Measurements from ENCODE around the gene CBFB. TPM values are rescaled to one million over a fixed set of nuclear protein-coding genes. Genes with fewer than 3 reads are reported as not detected.

The CBFB gene
- total and polyA plus RNA-seq, 9 of the 15 experiments (the other 6 are each of a cell fraction or from before 2014, with no cell fraction given) = 22.0 to 112 (median 66.5) TPM

- no peaks in the 10 kb centered on the region for H3K9me1 ChIP-seq (ENCODE audit: control insufficient read depth, insufficient read depth, low read length)
- no peaks in the 10 kb centered on the region for H3K9me3 ChIP-seq (replicated peaks; ENCODE audit: control insufficient read depth, insufficient read depth, low read depth, low read length)
- peak overlapping the region in 1 of 2 experiments; percentile 45; a peak in 1 of 4 replicates for H3K9ac ChIP-seq (ENCODE audit: insufficient read depth in 1 of 2, low read depth in 2 of 2, low read length in 2 of 2)
- no peak overlapping the region for H3K4me3 ChIP-seq
- FAIRE-seq = no peak
- no peak for DNase-seq (ENCODE audit: extremely low read depth in 1 of 4, low spot score in 3 of 4)
- POLR2A ChIA-PET = interaction anchor here (0.8 to 2.0 kb wide), 2 partner anchors 12 to 143 kb away, joined by 4 to 15 read pairs; partner anchors contain the start of genes CBFB, FBXL8 and TRADD
- no peaks in the 10 kb centered on the region for H4K20me1 ChIP-seq (replicated peaks; ENCODE audit: control insufficient read depth, insufficient read depth, low read length)
- CTCF ChIA-PET (ENCODE audit: low intra/inter-chr PET ratio) = interaction anchor here (0.8 to 3.1 kb wide), 7 partner anchors 39 to 169 kb away, joined by 3 to 29 read pairs (median 7); partner anchors contain the start of gene CES3
- no peaks in the 10 kb centered on the region for H3K36me3 ChIP-seq (ENCODE audit: control insufficient read depth, insufficient read depth, low read length)
- BruUV-seq (replicated peaks) = no TSS peak
- no peaks in the 10 kb centered on the region for H3K79me2 ChIP-seq (ENCODE audit: control insufficient read depth, insufficient read depth, low read length)
- ATAC-seq = no peak
- no peak overlapping the region for H2AFZ ChIP-seq (ENCODE audit: low read depth, low read length)
- no peak for TF ChIP-seq XRCC3 (IDR thresholded peaks at IDR 0.05)
- no peak for TF ChIP-seq CAMTA2 (CRISPR knock-in tag; conservative IDR thresholded peaks at IDR 0.05)
- TF ChIP-seq GABPB1 (CRISPR knock-in tag; IDR thresholded peaks at IDR 0.05) = 0 out of 2 replicates have a peak, but pooled peaks have one; percentile 2
- no peak for TF ChIP-seq SRF (CRISPR knock-in tag; IDR thresholded peaks at IDR 0.05)
- no peaks in the 10 kb centered on the region for H3K27me3 ChIP-seq (ENCODE audit: control insufficient read depth in 2 of 2, insufficient read depth in 2 of 2, low read length in 2 of 2)
- no peak overlapping the region for H3K4me2 ChIP-seq (ENCODE audit: insufficient read depth, low read length)
- intact Hi-C loops (cut with micrococcal nuclease) = loop anchor here (5.0 to 10.0 kb wide), 4 partner anchors 65 to 388 kb away; partner anchors contain the start of gene MATCAP1
- H3K4me1 ChIP-seq (replicated peaks in 1 of 2; ENCODE audit: control insufficient read depth in 2 of 2, insufficient read depth in 2 of 2, low read length in 2 of 2) = peaks cover 4 to 19% of the 10 kb centered on the region in 2 experiments; a peak in 4 of 5 replicates
- 33% methylated on average over 5 of the region's 5 CpGs for WGBS (ENCODE audit: insufficient coverage, low coverage, missing lambda C conversion rate)
- no peak overlapping the region for H3K27ac ChIP-seq (ENCODE audit: extremely low read depth, low read depth, low read length)
- in situ Hi-C loops (cut with MboI) = loop anchor here (5.0 kb wide), 2 partner anchors 75 to 140 kb away; partner anchors contain the start of genes FBXL8 and TRADD
Observed at GRCh38 chr16:67016681-67017420, 12.1 kb upstream of the CBFB start.
